HG03060 (cell line): ENCODE measurements around the gene DLK1.

ENCODE experiments used
- ATAC-seq: cut with Tn5 transposase; IDR thresholded peaks from one replicate; pipeline ENCODE4 v1.9.1; 2021; ENCODE audit warnings: low read depth, moderate number of reproducible peaks; ENCODE audit not compliant: unreplicated experiment

The DLK1 gene

DNA sequence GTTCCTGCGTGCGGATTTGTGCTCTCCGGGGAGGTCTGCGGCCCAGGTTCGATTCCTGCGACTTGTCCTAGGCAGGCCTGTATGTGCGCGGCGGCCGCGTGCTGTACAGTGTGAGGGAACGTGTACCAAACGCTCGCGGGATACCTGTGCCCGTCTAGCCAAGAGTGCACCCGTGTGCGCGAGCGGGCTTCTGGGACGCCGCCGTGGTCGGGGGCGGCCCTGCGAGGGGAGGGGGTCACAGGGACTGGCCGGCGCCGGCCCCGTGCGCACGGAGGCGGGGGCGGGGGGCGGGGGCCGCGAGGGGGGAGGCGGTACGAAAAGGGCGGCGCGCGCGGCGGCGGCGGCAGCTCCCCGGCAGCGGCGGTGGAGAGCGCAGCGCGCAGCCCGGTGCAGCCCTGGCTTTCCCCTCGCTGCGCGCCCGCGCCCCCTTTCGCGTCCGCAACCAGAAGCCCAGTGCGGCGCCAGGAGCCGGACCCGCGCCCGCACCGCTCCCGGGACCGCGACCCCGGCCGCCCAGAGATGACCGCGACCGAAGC lies at the start of gene DLK1:
Gene DLK1 (plus strand): TSS at position 343 of the 536 bp plus-strand sequence. CDS start 177 bp downstream, at position 520.
- ATAC-seq = no peak

DNA sequence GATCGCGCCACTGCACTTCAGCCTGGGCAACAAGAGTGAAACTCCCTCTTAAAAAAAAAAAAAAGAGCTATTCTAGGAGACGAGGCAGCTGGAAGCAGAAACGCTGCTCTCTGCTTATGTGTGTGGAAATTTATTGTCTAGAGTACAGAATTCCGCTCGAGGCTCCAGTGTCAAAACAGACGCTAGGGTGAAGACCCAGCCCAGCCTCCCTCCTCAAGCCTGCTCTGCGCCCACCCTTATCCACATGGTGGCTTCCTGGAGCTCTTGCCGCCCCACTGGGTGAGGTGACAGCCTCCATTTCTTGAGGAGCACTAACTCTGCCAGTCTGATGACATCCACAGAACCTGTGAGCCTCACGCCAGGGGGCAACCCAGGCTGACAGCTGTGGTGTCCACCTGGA lies 49.5 kb upstream of the DLK1 start:
- no peak for ATAC-seq

DNA sequence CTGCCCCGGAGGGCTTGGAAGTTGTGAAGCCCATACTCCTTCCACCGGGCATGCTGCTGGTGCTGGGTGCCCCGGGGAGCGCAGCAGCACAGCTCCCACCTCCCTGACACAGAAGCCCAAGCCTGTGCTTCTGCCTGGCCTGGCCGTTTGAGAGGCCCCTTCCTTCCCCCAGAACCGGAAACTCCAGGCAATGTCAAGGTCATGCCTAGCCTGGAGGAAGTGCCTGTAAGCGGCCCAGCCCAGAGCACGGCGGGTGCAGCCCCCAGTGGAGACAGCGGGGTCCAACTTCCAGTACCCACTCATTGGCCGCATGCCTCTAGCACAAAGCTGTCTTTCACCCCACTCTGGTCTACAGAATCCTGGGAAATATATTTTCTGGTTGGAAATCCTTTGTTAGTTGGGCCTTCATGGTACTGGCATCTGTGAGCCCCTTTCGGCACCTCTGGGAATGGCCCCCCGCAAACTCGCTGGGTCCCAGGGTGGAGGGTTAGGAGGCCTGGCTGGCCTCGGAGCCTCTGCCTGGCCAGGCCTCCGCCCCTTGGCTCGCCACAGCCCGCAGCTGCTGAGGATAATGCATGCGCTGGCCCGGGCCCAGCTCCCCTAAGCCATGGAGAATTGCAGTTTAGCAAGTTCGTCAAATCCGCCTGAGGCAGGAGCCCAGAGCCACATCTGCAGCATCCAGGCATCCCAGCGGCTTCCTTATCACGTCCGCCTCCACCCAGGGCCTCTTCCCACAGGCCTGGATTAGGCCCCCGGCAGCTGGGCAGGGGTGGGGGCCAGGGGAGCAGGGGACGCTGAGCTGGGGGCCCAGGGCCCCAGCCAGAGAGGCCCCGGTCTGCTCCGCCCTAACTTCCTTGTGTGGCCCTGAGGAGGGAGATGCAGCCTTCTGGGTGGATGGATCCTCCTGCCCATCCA lies 48.9 kb upstream of the DLK1 start:
- ATAC-seq = no peak

DNA sequence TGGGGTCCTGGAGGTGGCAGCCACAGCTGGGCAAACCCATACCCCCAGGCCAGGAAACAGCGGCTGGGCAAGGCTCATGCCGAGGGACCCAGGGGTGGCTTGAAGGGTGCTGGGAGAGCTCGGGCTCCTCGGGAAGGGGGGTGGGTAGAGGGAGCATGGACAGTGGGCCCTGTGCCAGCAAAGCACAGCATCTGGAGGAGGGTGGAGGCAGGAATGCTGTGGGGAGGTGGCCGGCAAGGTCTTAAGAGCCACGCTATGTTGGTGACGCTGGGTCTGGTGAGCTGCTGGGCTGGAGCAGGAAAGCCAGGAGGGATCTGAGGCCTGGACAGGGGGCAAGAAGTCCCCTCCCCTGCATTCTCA lies 48.2 kb upstream of the DLK1 start:
- ATAC-seq = no peak

DNA sequence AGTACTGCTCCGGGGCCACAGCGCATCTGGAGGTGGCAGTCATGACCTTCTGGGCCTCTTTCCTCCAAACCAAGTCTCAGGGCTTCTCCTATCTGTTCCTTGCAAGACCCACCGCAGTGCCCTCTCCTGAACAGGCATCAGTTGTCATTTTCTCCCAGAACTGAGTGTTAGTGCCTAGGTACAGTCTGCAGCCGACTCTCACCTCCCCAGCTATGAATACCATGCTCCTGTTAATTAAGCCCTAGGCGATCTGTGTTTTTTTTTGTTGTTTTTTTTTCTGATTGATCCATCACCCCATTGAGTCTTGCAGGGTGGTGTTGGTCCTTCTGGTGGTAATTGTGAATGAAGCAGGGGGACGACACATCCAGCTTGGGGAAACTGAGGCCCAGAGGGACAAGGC lies 47.5 kb upstream of the DLK1 start:
- ATAC-seq = no peak

DNA sequence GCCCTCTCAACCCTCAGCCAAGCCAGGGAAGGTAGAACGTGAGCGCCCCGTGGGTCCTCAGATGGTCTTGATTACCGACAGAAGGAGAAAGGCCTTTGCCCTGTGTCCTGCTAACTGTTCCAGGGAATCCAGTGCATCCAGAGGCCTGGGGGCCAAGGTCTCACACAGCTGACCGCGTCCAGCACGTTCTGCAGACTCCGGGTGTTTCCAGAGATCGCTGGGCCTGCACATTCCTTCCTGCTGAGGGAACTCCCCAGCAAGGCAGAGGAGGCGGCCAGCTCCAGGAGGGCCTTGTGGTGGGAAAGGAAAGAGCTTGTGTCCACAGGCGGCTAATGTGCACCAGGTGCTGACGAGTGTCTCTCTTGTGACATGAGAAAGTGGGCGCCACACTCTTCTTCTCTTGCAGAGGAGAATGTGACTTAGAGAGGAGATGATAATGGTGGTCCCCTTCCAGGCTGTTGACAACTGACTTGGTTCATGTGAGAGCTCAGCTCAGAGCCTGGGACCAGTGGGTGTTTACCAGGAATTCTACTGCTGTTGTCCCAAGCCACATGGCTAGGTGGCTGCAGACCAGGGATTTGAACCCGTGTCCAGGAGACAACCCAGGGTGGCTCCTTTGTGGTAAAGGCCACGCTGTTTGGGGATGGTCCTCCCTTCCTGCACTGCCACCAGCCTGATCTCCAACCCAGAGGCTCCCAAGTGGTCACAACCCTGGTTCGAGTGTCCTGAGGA lies 46.8 kb upstream of the DLK1 start:
- no peak for ATAC-seq

DNA sequence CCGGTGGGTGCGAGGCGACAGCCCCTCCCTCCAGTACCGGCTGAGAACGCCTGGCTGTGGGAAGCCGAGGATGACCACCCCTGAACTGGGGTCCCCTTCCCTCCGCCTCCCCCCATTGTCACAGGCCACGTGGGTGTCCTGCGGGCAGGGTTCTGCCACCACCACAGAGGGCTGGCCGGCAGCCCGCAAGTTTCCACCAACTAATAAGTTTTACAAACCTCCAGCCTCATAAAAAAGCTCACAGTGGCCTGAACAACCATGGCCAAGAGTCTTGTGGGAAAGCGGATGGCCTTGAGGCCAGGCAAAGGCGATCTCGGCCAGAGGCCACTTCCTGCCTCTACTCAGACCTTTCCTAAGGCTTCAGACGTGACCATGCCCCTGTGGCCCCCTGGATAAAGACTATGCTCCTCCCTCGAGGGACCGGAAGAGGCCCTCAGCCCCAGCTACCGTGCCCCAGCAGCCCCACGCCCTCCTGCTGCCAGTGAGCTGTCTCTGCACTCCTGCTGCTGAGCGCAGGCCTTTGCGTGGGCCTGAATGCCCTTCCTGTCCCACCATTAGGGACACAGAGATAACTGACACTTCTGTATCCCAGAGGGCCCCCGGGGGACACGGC lies 46.1 kb upstream of the DLK1 start:
- ATAC-seq = no peak

DNA sequence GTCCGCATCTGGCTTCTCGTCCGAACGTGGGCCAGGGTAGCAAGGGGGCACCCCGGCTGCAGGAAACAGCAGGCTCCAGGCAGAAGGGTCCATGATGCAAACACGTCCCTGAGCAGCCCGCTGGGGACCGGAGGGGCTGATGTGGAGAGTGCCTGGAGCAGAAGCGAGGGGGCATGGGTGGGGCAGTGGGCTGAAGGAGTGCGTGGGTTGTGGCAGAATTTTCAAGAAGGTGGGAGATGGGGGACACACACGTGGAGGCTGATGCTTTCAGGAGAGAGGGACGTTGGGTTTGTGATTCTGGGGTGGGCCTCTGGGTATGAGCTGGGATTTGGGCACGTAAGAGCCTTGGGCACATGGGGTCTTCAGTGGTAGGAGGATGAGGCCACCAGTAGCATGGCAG lies 45.6 kb upstream of the DLK1 start:
- ATAC-seq = no peak

DNA sequence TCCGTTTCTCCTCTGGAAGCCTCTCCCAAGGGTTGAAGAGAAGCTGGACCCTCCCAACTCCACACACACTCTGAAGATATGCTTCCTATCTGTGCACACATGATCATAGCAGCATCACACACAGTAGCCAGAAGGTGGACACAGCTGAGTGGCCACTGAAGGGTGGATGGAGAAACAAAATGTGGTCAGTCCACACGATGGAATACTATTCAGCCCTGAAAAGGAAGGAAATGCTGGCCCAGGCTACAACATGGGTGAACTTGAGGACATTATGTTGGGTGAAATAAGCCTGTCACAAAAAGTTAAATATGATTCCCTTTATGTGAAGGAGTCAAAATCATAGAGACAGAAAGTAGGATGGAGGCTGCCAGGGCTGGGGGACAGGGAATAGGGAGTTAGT lies 43.9 kb upstream of the DLK1 start:
- ATAC-seq = no peak

DNA sequence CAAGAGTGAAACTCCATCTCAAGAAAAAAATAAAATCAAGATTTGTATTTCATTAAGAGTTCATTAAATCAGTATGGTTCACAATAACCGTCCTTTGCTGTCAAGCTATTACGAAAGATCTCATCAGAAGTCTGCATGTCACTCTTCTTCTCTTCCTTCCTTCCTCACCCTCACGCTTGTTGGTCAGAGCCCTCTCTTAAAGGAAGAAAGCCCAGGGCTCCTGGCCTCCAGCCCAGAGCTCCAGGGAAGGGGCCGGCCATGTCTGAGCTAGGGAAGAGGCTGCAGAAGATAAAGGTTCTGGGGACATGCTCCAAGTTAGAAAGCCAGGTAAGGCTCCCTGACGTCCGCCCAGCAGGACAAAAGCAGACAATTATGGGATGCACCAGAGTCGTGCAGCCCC lies 43.1 kb upstream of the DLK1 start:
- ATAC-seq = no peak

DNA sequence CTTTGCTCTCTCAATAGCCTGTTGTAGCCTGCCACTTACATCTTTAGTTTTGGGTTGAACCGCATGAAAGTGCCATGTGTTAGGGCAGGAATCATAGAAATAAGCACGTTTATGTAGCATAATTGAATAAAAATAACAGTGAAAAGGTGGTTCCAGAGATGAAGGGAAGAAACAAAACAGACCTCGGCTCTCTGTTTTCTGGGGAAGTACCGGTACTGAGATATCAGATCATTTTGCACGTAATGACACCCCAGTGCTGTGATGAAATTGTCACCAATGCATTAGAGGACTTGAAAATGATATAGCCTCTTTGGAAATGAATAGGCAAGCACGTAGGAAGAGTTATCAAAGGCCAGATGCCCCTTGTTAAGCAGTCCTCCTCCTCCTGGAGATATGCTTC lies 42.5 kb upstream of the DLK1 start:
- no peak for ATAC-seq

DNA sequence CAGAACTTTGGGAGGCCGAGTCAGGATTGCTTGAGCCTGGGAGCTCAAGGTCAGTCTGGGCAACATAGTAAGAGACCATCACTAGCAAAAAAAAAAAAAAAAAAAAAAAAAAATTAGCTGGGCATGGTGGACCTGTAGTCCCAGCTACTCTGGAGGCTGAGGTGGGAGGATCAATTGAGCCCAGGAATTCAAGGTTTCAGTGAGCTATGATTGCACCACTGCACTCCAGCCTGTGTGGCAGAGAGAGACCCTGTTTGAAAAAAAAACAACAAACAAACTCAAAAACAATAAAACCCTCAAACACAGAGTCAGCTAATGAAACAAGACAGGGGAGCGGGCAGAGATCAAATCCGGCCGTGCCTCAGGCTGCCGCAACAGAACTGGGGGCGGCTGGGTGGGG lies 41.7 kb upstream of the DLK1 start:
- no peak for ATAC-seq

DNA sequence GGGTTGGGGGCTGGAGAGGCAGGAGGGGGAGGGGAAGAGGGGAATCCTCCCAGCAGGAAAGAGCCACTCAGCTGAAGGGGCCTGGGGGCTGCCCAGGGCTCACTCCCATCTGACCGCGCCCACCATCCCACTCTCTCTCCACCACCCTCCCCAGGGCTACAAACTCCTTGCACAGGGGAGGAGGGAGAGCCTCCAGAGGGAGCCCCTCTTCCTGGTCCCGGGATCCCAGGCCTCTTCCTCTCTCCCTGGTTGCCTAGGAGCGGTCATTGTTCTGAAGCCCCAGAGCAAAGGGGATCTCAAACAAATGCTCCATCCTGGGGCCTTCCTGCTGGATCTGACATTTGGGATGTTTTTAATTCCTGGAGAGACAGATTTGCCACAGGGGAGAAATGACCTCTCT lies 39.8 kb upstream of the DLK1 start:
- no peak for ATAC-seq

DNA sequence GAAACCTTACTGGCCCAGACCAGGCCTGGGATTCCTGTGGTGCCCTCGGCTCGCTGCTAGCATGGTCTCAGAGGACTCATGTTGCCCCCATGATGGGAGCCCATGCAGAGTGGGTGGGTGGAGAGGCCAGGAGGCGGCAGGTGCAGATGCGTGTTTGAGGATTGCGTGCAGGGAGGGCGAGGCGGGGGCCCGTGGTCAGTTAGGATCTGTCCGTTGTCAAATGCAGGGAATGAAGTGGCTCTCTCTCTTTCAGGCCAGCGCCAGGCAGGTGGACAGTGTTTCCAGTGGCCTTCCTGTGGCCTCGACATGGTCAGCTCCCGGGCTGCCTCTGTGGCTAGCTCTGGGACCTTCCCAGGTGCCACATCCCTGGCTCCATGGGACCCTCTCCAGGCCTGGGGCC lies 39.3 kb upstream of the DLK1 start:
- ATAC-seq = no peak

DNA sequence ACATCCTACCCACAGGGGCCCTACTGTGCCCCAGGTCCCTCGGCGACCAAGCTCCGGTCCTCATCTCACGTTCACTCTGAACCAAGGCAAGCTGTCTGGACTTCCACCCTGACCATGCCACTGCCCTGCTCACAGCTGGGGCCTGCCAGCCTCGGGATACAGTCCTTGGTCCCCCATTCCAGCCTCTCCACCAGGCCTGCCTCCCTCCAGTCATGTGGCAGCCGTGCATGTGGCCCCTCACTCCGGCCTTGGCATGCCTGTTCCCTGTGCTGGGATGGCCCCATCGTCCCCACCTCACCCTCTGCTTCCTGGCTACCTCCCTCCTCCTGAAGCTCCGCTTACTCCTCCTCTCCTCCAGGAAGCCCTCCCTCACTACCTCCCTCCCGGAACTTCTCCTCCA lies 38.6 kb upstream of the DLK1 start:
- no peak for ATAC-seq

DNA sequence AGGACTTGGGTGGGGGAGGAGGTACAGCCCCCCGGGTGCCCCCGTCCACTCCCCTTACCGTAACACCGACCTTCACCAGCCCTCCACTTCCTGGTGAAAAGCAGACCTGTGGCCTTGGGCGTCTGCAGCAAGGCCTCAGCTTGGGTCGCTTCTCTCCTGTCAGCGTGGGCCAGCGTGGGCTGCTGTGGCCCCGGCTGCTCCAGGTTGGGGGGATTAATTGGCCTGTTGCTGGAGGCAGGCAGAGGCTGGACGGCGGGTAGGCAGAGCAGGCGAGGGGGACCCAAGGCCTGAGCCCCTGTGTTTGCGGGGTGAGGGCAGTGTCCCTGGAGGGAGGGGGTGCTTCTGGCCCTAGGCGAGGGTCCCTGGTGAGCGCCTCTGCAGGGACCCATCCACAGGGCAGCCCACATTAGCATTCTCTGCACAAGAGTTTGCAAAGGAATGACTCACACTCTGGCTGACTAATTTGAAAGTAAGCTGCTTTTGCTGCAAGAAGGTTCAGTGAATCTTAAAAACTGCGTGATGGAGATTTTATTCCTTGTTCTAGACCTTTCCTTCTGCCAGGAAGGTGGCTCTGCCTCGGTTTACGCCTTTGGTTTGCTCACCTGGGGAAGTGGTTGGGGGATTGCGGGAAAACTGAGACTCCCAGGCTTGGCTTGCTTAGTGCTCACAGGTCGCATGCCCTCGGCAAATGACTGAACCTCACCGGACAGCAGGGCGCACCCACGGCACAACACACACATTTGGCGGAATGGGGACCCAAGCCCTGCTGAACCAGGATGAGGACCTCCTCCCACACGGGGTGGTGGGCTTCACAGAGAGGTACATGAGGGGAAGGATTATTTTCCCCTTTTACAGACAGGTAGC lies 37.9 kb upstream of the DLK1 start:
- ATAC-seq = no peak

DNA sequence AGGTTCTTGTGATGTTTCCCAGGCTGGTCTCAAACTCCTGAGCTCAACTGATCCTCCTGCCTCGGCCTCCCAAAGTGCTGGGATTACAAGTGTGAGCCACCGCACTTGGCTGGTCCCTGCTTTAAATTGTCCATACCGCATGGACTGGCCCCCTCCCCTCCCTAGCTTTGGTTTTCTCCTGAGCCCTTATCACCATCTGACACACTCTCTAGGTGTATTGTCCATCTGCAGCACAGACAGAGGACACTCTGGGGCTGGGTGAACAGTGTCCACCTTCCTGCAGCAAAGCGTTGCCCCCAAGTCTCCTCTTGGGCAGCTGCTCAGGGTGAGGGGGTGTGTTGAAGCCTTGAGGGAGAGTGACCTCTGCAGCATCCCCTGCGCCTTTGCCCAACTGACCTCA lies 36.0 kb upstream of the DLK1 start:
- ATAC-seq = no peak

DNA sequence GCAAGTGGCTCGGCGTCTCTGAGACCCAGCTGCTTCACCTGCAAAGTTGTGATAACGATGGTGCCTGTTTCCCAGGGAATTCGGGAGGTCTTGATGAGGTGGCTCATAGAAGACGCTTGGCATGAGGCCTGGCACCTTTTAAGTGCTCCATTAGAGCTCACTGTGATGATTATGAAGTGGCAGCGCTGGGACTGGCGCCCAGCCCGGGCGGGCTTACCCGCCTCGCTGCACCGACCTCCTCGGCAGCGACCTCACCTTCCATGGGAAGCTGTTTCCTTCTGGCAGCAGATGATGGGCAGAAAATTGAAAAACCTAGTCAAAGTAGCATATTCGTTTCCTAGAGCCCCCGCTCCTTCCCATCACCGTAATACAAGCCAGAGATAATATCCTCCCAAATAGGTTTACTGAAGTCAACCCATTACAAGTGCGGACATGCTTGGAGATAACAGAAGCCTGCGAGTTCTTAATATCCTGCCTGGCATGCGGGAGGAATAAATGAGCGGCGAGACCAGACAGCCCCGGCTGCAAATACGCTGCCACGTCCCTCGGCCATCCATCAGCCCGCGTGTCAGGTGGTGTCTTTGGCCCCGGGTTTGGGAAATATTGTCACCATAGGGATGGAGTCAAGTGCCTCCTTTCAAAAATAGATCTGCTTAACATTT lies 35.2 kb upstream of the DLK1 start:
- ATAC-seq = no peak

DNA sequence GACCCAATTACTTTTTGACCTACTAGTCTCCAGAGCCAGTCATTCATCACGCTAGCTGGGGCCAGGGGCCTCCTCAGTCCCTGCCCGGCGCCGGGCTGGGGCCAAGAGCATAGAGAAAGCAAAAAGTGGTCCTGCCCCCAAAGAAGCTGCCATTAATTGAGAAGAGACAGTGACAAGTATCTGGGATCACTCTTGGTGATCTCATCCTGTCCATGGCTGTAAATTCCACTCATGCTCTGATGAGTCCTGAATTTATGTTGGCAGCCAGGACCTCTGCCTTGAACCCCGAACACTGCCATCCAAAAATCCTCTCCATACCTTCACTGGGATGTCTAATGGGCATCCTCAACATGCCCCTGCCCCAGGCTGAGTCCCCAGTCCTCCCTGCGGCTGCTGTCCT lies 34.4 kb upstream of the DLK1 start:
- ATAC-seq = no peak
